Astrocyte of the spinal cord (primary cell): ENCODE measurements around the gene CES5A.
"Not testable (repeated sequence)": the region's sequence is repeated elsewhere in the genome, so short reads cannot be mapped to it uniquely, and the experiment has no call there.

Source experiments
- DNase-seq: peaks from one replicate; pipeline ENCODE4 v3.0.0; 2011; ENCODE audit warnings: low read depth, low spot score
- H3K4me3 ChIP-seq: 2 replicates; pipeline ENCODE4 v1.5.1; 2011; ENCODE audit warnings: low read depth, mild to moderate bottlenecking, low read length, moderate library complexity
- in situ Hi-C: cut with HindIII; loops from 2 replicates; pipeline ENCODE4 v1.10.0; 2017; ENCODE audit warnings: low sequenced_read_pairs
- TF ChIP-seq, protein P1 (sequence below): IDR thresholded peaks from 2 replicates; pipeline ENCODE4 v1.5.1; 2012; ENCODE audit warnings: low read depth, mild to moderate bottlenecking, low read length, inconsistent platforms

The CES5A gene

DNA sequence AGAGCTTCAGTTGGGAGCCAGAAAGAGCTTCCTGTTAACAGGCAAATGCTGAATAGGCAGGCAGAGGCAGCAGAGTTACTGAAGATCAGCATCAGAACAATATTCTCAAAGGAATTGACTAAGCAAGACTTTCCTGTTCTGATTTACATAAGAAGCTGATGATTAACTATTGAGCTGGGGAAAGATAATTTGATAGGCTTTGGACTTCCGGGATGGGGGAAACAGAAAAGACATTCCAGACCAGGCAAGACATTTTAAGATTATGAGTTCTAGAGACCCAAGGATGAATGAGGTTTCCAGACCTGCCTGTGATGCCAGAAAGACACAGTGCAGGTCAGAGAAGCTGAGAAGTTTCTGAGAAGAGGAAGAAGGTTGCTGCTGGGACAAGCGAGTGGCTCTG, at the start of gene CES5A:
CES5A (minus strand) TSS at position 101 of the 400 bp plus-strand sequence. CDS start 152 bp downstream, outside the sequence.
- DNase-seq: no peak
- in situ Hi-C loops: no loop called here
- TF ChIP-seq, protein P1, sequence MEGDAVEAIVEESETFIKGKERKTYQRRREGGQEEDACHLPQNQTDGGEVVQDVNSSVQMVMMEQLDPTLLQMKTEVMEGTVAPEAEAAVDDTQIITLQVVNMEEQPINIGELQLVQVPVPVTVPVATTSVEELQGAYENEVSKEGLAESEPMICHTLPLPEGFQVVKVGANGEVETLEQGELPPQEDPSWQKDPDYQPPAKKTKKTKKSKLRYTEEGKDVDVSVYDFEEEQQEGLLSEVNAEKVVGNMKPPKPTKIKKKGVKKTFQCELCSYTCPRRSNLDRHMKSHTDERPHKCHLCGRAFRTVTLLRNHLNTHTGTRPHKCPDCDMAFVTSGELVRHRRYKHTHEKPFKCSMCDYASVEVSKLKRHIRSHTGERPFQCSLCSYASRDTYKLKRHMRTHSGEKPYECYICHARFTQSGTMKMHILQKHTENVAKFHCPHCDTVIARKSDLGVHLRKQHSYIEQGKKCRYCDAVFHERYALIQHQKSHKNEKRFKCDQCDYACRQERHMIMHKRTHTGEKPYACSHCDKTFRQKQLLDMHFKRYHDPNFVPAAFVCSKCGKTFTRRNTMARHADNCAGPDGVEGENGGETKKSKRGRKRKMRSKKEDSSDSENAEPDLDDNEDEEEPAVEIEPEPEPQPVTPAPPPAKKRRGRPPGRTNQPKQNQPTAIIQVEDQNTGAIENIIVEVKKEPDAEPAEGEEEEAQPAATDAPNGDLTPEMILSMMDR: no peak
- H3K4me3 ChIP-seq: no peak within 1 kb of the TSS

DNA sequence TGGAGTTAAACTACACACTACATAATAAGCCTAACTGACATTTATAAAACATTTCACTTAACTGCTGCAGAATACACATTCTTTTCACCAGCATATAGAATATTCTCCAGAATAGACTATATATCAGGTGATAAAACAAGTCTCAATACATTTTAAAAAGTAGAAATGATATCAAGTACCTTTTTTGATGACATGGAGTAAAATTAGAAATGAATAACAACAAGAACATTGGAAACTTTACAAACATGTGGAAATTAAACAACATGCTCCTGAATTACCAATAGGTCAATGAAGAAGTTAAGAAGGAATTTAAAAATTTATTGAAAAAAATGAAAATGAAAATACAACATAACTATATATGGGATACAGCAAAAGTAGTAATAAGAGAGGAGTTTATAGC, 47.5 kb upstream of the CES5A start:
- H3K4me3 ChIP-seq: no peak overlapping the region
- TF ChIP-seq, protein P1: no peak
- in situ Hi-C loops: no loop called here
- no peak for DNase-seq

- H3K4me3 ChIP-seq: no peak overlapping the region
- DNase-seq: no peak
- TF ChIP-seq, protein P1: no peak
- in situ Hi-C loops: no loop called here
Observed at GRCh38 chr16:55917373-55918160, 42.4 kb upstream of the CES5A start.

DNA sequence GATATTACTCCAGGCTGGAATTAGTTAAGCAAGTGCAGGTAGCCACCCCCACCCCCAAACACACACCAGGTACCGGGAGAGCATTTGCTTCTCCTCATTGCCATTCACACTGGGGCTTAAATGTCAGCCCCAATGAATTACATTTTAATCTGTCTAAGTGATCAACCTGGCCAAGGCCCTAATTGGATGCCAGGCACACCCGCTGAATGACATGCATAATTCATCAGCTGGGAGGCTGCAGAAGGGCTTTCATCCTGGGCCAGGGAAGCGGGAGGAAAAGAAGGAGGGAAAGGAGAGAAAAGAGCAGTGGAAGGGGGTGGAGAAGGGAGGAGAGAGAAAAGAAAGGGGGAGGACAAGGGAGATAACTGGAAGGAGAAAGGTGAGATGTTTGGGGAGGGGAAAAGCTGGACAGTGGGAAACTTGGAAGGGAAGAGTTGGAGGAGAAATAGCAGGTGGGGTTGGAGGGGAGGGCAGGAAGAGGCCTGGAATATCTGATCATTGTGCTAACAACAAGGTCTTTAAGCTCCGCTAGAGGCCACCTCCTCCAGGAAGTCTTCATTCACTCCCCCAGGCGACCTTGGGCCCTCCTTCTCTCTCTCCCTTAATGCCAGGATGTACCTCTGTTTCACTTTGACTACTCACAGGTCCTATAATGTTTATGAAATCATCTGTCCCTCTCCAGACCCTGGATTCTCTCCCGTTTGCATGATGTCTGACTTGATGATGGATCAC, 40.1 kb upstream of the CES5A start:
- H3K4me3 ChIP-seq: no peak overlapping the region
- in situ Hi-C loops: no loop called here
- TF ChIP-seq, protein P1: no peak
- no peak for DNase-seq

DNA sequence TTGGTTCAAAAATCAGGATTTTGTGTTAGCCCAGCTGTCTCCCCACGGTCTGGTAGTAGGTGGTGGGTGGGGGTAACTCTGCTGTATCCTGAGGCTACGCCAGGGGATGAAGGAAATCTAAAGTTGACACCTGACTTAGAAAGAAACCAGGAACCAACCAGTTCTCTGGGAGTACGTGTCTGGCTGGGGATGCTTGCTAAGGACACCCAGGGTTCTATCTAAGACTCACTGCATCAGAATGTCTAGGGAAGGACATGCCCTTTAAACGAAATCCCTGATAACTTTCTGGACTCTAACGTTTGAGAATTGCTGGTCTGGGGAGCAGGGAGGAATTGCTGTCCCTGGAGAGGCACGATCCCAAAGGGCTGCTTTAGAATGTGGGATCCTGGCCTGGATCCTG, 39.2 kb upstream of the CES5A start:
- TF ChIP-seq, protein P1: no peak
- no peak for DNase-seq
- in situ Hi-C loops: no loop called here
- H3K4me3 ChIP-seq: no peak overlapping the region

DNA sequence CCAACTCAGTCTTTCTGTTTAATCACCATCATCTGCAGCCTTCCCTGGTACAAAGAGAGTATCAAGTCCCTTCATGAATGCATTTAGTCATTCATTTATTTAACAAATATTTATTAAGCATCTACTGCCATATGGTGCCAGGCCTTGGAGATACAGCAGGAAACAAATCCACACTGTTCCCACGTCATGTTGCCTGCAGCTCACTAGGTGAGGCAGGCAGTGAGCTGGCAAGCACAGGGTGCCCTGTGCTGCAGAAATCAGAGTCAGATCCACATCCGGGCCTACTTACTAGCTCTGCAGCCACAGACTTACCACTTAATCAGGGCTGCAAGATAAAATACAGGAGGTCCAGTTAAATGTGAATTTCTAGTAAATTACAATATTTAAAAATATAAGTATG, 38.5 kb upstream of the CES5A start:
- no peak for DNase-seq
- in situ Hi-C loops: no loop called here
- TF ChIP-seq, protein P1: no peak
- no peak overlapping the region for H3K4me3 ChIP-seq

DNA sequence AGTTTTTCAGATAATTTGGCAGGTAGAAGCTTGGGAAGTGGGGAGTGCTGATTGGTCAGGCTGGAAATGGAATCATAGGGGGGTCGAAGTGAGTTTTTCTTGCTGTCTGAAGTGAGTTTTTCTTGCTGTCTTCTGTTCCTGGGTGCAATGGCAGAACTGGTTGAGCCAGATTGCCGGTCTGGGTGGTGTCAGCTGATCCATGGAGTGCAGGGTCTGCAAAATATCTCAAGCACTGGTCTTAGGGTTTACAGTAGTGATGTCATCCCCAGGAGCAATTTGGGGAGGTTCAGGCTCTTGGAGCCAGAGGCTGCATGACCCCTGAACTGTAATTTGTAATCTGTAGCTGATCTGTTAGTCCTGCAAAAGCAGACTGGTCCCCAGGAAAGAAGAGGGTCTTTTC, 37.9 kb upstream of the CES5A start:
- H3K4me3 ChIP-seq, in situ Hi-C loops, DNase-seq: not testable (repeated sequence)
